IgD-negative memory B cell (primary cell): Measurements from ENCODE around the gene ARHGEF25. TPM values are rescaled to one million over a fixed set of nuclear protein-coding genes. Genes with fewer than 3 reads are reported as not detected.
A peak's percentile ranks its signal among the peaks of the same experiment; 100 is the strongest.
"Not testable (repeated sequence)": the region's sequence is repeated elsewhere in the genome, so short reads cannot be mapped to it uniquely, and the experiment has no call there.

Experiments
- H3K27ac Mint-ChIP-seq, 3 donors: one replicate each; pipeline ENCODE4 v1.8.0; 2020 to 2022; ENCODE audit warnings: mild to moderate bottlenecking in 3 of 3, mixed read lengths in 3 of 3, moderate library complexity in 1 of 3
- H3K27me3 Mint-ChIP-seq: one replicate; pipeline ENCODE4 v1.8.0; 2021; ENCODE audit warnings: mixed read lengths
- H3K36me3 Mint-ChIP-seq: one replicate; pipeline ENCODE4 v1.8.0; 2020; ENCODE audit warnings: mild to moderate bottlenecking, mixed read lengths
- H3K4me1 Mint-ChIP-seq, 3 donors: one replicate each; pipeline ENCODE4 v1.8.0; 2020 to 2022; ENCODE audit warnings: mixed read lengths in 3 of 3, mild to moderate bottlenecking in 1 of 3
- H3K4me3 Mint-ChIP-seq, 4 donors: one replicate each; pipeline ENCODE4 v1.8.0; 2020 to 2022; ENCODE audit warnings: mild to moderate bottlenecking in 4 of 4, mixed read lengths in 4 of 4, moderate library complexity in 3 of 4
- H3K9me3 Mint-ChIP-seq, 3 donors: one replicate each; pipeline ENCODE4 v1.8.0; 2020 to 2021; ENCODE audit warnings: mixed read lengths in 3 of 3, mild to moderate bottlenecking in 1 of 3
- polyA plus RNA-seq: library from polyadenylated mRNA; unstranded; fragments of 300-500 nt; fragmentation: Illumina TruSeq; gene quantifications from one replicate; pipeline ENCODE4 v1.2.3, GENCODE V29; 2021

ARHGEF25 gene
- polyA plus RNA-seq, 1 donor from 2014 or later, result not detected

GRCh38 chr12:57628280-57629191 is 17.3 kb downstream of the ARHGEF25 start:
- peaks cover 1% of the 10 kb centered on the region for H3K36me3 Mint-ChIP-seq

GRCh38 chr12:57629897-57630471 is 18.7 kb downstream of the ARHGEF25 start:
- Mint-ChIP-seq H3K27me3 (peaks cover 64% of the 10 kb centered on the region), H3K27ac (no peak overlapping the region), H3K9me3 (no peaks in the 10 kb centered on the region), H3K36me3 (peaks cover 1% of the 10 kb centered on the region), H3K4me3 (no peak overlapping the region), H3K4me1 (peaks cover 7 to 15% (median 11%) of the 10 kb centered on the region in 3 donors)

More at GRCh38 chr12:57628280-57629191, 17.3 kb downstream of the ARHGEF25 start:
- peaks cover 75% of the 10 kb centered on the region for H3K27me3 Mint-ChIP-seq
- no peak overlapping the region for H3K27ac Mint-ChIP-seq
- H3K4me1 Mint-ChIP-seq, result peaks cover 6 to 18% (median 11%) of the 10 kb centered on the region in 3 donors
- H3K4me3 Mint-ChIP-seq, result no peak overlapping the region
- no peaks in the 10 kb centered on the region for H3K9me3 Mint-ChIP-seq

DNA sequence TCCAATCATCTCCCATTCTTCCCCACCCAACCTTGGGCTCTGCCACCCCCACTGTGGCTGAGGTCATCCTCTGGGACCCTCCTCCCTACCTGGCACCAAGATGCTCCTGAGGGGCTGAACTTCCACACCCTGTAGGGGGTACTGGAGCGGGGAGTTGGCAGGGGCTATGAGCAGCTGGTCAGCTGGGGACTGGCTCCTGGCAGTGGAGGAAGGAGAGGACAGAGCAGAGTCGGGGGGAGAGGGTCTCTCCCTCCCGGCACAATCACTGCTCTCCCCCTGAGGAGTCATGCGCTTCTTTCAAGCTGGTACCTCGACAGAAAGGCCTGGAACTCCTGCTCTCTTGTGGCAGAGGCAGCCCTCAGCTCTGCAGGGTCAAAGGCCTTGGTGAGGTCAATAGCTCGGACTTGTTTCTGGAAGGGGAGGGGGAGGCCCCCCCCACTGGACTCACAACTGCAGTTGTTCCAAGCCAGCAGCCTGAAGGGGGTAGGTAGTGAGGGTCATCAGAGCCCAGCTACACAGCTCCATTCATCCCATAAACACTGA is 19.7 kb downstream of the ARHGEF25 start:
- Mint-ChIP-seq H3K4me1 (peaks cover 7 to 15% (median 11%) of the 10 kb centered on the region in 3 donors), H3K9me3 (no peaks in the 10 kb centered on the region), H3K4me3 (peak overlapping the region in 1 of 4 donors; percentile 3), H3K36me3 (peaks cover 1% of the 10 kb centered on the region), H3K27ac (no peak overlapping the region), H3K27me3 (peaks cover 56% of the 10 kb centered on the region)

- Mint-ChIP-seq H3K27me3 (peaks cover 50% of the 10 kb centered on the region), H3K36me3 (peaks cover 1% of the 10 kb centered on the region), H3K4me3 (peak overlapping the region; percentile 3 to 89 (median 56)), H3K27ac (no peak overlapping the region), H3K9me3 (no peaks in the 10 kb centered on the region), H3K4me1 (peaks cover 7 to 15% (median 11%) of the 10 kb centered on the region in 3 donors)
Observed at GRCh38 chr12:57631566-57632072, 20.4 kb downstream of the ARHGEF25 start.

- Mint-ChIP-seq H3K36me3 (peaks cover 1% of the 10 kb centered on the region), H3K4me1 (peaks cover 7 to 11% (median 8%) of the 10 kb centered on the region in 3 donors), H3K9me3 (no peaks in the 10 kb centered on the region), H3K4me3 (peak overlapping the region; percentile 19 to 93 (median 77)), H3K27ac (no peak overlapping the region), H3K27me3 (peaks cover 45% of the 10 kb centered on the region)
Observed at GRCh38 chr12:57632073-57632957, 21.1 kb downstream of the ARHGEF25 start.

DNA sequence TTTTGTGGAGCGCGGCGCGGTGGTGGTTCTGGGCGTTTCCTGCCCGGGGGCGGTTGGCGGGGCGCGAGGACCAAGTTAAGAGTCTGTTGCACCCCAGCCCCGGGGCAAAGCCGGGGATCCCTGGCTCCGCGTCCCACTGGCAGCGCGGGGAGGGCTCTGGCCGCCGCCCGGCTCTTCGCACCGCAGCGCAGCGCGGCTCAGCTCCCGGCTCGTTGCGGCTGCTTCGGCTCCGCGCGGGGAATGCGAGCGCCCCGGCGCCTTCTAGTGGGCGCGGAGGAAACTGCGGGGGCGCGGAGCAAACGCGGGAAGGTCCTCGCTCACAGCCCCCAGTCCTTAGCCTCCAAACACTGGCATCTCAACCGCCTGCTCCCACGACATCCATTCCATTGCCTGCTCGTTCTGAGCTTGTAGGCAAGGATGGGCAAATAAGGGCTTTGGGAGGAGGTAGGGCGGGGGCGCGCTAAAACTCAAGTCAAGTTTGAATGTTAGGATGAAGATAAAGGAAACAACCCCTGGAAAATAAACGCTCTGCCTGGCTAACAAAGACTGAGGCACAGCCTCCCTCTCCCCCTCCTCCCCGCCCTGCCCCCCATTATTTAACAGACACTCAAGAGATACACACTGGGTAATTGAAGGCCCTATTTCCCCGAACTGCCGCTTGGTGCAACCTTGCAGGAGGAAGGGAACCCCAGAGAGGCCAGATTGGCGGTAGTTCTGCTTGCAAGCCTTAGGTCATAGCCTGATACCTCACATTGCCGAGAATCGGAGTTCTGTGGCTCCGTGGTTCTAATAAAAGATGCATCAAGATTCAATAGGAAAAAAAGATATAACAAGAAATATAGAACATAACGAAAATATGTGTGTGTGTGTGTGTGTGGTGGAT is 22.0 kb downstream of the ARHGEF25 start, which contains the start of gene B4GALNT1:
Gene B4GALNT1, minus strand, starts transcription at position 244 of the 883 bp plus-strand sequence. CDS start 1,069 bp downstream, outside the sequence.
- peak within 1 kb of the TSS in 1 of 3 donors; percentile 22 for H3K27ac Mint-ChIP-seq
- peaks cover 1% of the 10 kb centered on the region for H3K36me3 Mint-ChIP-seq
- H3K9me3 Mint-ChIP-seq, result no peaks in the 10 kb centered on the region
- H3K4me1 Mint-ChIP-seq, result peaks cover 4 to 11% (median 7%) of the 10 kb centered on the region in 3 donors
- H3K27me3 Mint-ChIP-seq, result peaks cover 40% of the 10 kb centered on the region
- peak within 1 kb of the TSS; percentile 60 to 93 (median 77) for H3K4me3 Mint-ChIP-seq

GRCh38 chr12:57636731-57637130 is 25.5 kb downstream of the ARHGEF25 start:
- peaks cover 15% of the 10 kb centered on the region for H3K27me3 Mint-ChIP-seq
- not testable (repeated sequence) for H3K9me3 Mint-ChIP-seq, H3K27ac Mint-ChIP-seq, H3K36me3 Mint-ChIP-seq, H3K4me1 Mint-ChIP-seq, H3K4me3 Mint-ChIP-seq

- peaks cover 0 to 6% (median 5%) of the 10 kb centered on the region in 3 donors for H3K4me1 Mint-ChIP-seq
- H3K27me3 Mint-ChIP-seq, result peaks cover 15% of the 10 kb centered on the region
- H3K4me3 Mint-ChIP-seq, result no peak overlapping the region
- H3K27ac Mint-ChIP-seq, result no peak overlapping the region
- peaks cover 3% of the 10 kb centered on the region for H3K36me3 Mint-ChIP-seq
- no peaks in the 10 kb centered on the region for H3K9me3 Mint-ChIP-seq
Observed at GRCh38 chr12:57637364-57637763, 26.1 kb downstream of the ARHGEF25 start.

DNA sequence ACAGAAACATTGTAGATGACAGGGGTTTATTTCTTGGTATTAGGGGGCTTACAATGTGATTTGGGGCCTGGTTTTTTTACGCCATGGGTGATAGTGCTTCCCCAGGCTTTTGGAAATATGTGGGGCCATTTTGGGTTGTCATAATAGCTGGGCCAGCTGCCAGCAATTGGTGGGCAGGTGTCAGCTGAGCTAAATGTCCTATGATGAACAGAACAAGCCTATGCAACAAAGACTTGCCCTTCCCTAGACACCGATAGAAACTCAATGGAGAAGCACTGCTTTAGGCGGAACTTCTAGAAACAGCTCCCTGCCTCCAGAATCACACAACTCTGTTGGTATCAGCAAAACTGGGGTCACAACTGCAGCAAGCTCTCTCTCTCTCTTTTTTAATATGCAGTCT is 26.9 kb downstream of the ARHGEF25 start:
- Mint-ChIP-seq H3K9me3 (no peaks in the 10 kb centered on the region), H3K4me1 (peaks cover 0 to 5% (median 5%) of the 10 kb centered on the region in 3 donors), H3K4me3 (no peak overlapping the region), H3K36me3 (peaks cover 3% of the 10 kb centered on the region), H3K27me3 (peaks cover 14% of the 10 kb centered on the region), H3K27ac (no peak overlapping the region)

DNA sequence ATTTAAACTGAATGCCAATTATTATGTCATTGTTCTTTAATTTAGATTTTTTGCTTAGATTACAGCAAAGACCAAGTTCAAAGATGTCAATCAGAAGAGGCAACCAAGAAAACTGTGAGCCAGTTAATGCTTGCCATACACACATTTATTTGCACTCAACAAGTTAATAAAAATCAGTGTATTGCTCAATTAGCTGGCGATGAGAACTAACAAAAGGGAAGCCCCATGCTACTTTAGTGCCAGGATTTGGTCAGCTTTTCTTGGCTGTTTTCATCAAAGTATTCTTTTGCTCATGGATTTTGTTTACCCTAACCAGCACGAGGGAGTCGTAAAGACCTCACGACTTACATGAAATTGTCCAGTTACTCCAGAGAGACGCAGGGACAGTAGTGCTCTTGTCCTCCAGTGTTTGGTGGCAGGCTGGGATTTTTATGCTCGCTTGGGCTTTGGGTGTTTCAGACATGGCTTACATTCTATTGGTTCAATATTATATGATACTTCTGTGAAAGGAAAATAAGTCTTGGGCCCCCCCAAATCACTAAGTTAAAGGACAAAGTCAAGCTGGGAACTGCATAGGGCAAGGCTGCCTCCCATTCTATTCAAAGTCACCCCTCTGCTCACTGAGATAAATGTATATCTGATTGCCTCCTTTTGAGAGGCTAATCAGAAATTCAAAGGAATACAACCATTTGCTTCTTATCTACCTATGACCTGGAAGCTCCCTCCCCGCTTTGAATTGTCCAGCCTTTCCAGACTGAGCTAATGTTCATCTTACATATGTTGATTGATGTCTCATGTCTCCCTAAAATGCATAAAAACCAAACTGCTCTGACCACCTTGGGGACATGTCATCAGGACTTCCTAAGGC is 29.2 kb downstream of the ARHGEF25 start:
- Mint-ChIP-seq H3K27ac (no peak overlapping the region), H3K9me3 (no peaks in the 10 kb centered on the region), H3K27me3 (peaks cover 7% of the 10 kb centered on the region), H3K4me1 (no peaks in the 10 kb centered on the region), H3K4me3 (no peak overlapping the region), H3K36me3 (peaks cover 3% of the 10 kb centered on the region)

- Mint-ChIP-seq H3K27ac (no peak overlapping the region), H3K4me1 (no peaks in the 10 kb centered on the region), H3K27me3 (peaks cover 6% of the 10 kb centered on the region), H3K9me3 (no peaks in the 10 kb centered on the region), H3K4me3 (no peak overlapping the region), H3K36me3 (peaks cover 4% of the 10 kb centered on the region)
Observed at GRCh38 chr12:57641699-57642442, 30.6 kb downstream of the ARHGEF25 start.

DNA sequence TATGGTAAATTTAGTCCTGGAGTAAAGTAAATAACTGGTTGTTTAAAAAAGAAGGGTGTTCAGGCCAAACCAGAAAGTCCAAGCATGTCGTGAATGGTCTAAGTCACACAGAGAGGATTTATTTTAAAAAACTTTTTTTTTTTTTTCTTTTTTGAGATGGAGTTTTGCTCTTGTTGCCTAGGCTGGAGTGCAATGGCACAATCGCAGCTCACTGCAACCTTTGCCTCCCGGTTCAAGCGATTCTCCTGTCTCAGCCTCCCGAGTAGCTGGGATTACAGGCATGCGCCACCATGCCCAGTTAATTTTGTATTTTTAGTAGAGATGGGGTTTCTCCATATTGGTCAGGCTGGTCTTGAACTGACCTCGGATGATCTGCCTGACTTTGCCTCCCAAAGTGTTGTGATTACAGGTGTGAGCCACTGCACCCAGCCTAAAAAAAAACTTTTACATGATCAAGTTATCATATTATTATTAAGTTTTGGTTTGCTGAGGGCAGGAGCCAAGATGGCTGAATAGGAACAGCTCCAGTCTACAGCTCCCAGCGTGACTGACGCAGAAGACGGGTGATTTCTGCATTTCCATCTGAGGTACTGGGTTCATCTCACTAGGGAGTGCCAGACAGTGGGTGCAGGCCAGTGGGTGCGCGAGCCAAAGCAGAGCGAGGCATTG is 34.9 kb downstream of the ARHGEF25 start:
- not testable (repeated sequence) for H3K36me3 Mint-ChIP-seq, H3K4me1 Mint-ChIP-seq, H3K27ac Mint-ChIP-seq, H3K9me3 Mint-ChIP-seq, H3K27me3 Mint-ChIP-seq, H3K4me3 Mint-ChIP-seq
